ENCODE data around the gene SH3TC1.

The SH3TC1 gene

DNA sequence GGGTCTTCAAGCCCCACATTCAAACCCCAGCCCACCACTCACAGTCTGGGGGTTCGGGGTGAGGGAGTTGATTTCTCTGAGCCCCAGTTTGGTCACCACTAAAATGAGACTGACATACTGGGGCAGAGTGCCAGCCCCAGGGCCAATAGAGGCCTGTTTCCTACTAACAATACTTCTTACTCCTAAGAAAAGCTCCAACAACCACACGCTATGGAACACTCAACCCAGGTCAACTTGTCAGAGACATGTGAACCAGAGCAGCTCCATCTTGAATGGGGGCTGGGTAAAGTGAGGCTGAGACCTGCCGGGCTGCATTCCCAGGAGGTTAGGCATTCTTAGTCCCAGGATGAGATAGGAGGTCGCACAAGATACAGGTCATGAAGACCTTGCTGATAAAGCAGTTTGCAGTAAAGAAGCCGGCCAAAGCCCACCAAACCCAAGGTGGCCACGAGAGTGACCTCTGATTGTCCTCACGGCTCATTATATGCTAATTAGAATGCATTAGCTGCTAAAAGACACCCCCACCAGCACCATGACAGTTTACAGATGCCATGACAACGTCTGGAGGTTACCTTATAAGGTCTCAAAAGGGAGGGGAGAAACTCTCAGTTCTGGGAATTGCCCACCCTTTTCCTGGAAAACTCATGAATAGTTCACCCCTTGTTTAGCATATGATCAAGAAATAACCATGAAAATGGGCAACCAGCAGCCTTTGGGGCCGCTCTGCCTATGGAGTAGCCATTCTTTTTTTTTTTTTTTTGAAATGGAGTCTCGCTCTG is 43.9 kb downstream of the SH3TC1 start:
- TF ChIP-seq, protein P1, sequence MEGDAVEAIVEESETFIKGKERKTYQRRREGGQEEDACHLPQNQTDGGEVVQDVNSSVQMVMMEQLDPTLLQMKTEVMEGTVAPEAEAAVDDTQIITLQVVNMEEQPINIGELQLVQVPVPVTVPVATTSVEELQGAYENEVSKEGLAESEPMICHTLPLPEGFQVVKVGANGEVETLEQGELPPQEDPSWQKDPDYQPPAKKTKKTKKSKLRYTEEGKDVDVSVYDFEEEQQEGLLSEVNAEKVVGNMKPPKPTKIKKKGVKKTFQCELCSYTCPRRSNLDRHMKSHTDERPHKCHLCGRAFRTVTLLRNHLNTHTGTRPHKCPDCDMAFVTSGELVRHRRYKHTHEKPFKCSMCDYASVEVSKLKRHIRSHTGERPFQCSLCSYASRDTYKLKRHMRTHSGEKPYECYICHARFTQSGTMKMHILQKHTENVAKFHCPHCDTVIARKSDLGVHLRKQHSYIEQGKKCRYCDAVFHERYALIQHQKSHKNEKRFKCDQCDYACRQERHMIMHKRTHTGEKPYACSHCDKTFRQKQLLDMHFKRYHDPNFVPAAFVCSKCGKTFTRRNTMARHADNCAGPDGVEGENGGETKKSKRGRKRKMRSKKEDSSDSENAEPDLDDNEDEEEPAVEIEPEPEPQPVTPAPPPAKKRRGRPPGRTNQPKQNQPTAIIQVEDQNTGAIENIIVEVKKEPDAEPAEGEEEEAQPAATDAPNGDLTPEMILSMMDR (IDR thresholded peaks at IDR 0.05; ENCODE audit: control insufficient read depth, extremely low read depth, insufficient read depth): no peak
- DNase-seq (ENCODE audit: low read depth): no peak
- no peak overlapping the region for H3K4me3 ChIP-seq (ENCODE audit: low read depth, low read length)

DNA sequence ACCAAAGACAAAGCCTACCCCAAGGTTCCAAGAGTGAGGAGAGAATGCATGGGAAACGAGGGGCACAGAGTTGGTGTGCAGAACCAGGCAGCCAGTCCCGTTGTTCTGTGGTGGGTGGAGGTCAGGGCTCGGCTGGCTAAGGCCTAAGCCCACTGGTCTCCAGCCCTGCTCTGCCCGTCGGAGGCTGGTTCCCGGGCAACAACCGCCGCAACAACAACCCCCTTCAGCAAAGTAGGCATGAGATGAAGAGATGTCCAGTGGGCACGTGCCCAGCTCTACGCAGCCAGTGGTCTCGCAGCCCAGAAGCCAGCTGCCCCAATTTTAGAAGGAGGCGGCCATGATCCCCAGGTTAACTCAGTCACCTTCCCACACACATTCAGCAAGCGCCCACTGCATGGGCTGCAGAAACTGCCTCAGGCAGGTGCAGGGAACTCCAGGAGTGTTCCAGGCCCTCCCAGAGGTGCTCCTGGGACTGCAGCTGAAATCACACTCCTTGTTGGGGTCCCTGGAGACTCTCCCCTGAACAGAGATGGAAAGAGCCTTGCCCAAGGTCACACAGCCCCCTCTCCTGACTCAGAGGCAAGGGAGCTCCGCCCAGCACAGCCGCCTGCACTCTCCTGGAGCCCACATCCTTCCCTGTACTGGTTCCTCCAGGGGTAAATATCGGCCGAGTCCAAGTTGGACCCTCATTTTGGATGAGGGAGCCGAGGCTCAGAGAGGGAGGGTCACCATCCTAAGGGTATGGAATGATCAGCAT is 45.1 kb downstream of the SH3TC1 start:
- TF ChIP-seq, protein P1 (IDR thresholded peaks at IDR 0.05; ENCODE audit: control insufficient read depth, extremely low read depth, insufficient read depth): no peak
- no peak overlapping the region for H3K4me3 ChIP-seq (ENCODE audit: low read depth, low read length)
- no peak for DNase-seq (ENCODE audit: low read depth)

DNA sequence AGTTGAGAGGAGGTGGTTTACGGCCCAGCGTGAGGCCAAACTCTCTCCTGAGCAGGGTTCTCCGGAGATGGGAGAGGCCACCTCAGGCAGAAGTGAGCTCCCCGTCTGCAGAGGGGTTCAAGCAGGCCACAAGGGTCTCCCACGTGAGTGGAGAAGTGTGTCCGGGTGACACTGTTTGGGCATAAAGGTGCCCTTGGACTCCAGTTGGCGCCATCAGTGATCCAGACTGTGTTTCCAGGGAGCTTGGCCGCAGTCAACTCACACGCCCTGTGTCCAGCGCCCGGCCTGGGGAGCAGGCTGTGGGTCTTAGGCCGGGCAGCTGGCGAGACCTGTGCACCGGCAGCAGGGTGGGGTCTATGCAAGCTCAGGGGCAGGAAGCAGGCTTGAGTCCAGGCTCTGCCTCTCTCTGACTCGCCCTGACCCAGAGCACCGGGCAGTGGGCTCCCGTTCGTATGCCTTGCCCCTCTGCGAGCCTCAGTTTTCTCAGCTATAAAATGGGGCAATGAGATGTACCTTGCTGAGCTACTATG is 45.9 kb downstream of the SH3TC1 start:
- no peak overlapping the region for H3K4me3 ChIP-seq (ENCODE audit: low read depth, low read length)
- TF ChIP-seq, protein P1 (IDR thresholded peaks at IDR 0.05; ENCODE audit: control insufficient read depth, extremely low read depth, insufficient read depth): no peak
- no peak for DNase-seq (ENCODE audit: low read depth)

DNA sequence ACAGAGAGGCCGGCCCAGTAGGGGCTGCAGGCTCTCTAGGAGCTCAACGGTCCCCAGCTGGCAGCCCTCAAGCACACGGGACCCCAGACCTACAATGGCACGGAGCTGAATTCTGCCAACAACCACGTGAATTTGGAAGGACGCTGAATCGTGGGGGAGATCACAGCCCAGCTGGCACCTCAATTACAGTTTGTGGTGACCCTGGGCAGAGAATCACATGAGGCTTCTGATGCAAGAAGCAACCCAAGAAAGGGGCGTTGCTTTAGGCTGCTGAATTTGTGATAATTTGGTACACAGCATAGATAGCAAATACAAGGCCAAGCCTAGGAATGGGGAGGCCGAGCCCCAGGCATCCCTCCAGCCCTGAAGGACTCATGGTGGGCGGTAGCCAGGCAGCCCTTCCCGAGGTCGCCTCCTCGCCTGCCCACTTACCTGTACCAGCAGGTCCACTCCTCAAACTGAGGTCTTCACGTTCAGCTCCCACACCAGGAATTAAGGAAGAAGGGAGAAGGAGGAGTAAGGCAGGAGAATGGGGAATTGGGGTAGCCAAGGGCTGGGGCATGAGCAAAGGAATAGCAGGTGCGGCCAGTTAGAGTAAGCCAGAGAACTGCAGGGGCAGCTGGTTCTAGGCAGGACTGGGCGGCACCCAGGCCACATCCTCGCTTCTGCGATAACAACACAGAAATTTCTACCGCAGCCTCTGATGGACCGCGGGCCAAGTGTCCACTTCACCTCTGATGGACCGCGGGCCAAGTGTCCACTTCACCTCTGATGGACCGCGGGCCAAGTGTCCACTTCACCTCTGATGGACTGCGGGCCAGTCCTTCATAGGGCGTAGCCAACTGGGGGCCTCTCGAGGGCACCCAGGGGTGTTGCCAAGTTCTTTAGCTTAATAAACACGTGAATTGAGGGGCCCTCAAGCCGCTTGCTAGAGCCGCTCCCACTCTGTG is 47.1 kb downstream of the SH3TC1 start:
- H3K4me3 ChIP-seq (ENCODE audit: low read depth, low read length): no peak overlapping the region
- DNase-seq (ENCODE audit: low read depth): no peak
- TF ChIP-seq, protein P1 (IDR thresholded peaks at IDR 0.05; ENCODE audit: control insufficient read depth, extremely low read depth, insufficient read depth): no peak

DNA sequence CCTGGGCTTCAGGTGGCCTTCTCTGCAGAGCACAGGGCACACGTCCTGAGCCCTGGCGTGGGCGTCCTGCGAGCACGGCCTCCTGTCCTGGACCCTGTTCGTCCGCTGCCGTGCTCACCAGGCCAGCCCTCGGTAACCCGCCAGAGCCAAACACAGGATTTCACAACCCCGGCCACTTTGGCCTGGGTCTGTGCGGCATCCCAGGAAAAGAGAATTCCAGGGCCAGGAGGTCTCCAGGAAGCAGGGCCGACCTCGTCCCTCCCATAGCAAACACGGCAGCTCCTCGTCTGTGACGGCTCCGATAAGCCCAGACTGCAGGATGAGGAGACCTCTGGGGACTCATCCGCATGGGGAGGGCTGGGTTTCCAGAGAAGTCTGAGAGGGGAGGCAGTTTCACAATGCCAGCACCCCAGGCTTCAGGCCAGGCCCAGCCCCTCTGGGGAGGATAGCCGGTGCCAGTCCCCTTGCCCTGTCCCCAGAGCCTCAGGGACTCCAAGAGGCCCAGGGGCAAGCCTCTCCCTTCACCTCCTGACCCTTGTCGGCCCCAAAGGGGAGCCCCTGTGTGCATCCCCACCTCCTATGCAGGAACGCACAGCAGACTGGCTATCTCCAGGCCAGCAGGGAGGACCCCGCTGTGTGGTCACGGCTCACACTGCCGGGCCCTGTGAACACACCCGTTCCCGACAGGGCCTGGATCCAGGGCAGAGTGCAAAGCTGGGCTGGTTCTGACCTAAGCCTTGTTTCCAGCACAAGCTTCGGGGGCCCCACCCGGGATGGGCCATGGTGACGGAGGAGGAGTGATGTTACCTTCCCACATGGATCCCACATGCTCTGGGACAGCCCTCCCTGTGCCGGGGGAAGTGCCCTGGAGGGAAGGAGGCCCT is 48.2 kb downstream of the SH3TC1 start:
- TF ChIP-seq, protein P1 (IDR thresholded peaks at IDR 0.05; ENCODE audit: control insufficient read depth, extremely low read depth, insufficient read depth): no peak
- no peak for DNase-seq (ENCODE audit: low read depth)
- no peak overlapping the region for H3K4me3 ChIP-seq (ENCODE audit: low read depth, low read length)

Measured in LNCaP clone FGC (cell line).